NK-92 (cell line): Measurements from ENCODE around the gene ANTKMT.
A peak's percentile ranks its signal among the peaks of the same experiment; 100 is the strongest.

ENCODE experiments used
- DNase-seq: peaks from one replicate; lab custom pipeline; 2025; ENCODE audit not compliant: unreplicated experiment; lab: John Stamatoyannopoulos, UW

Gene ANTKMT

GRCh38 chr16:727291-727977, 6.5 kb downstream of the ANTKMT start:
- DNase-seq, result no peak

GRCh38 chr16:728131-728889, 7.4 kb downstream of the ANTKMT start:
- no peak for DNase-seq

- no peak for DNase-seq
These were observed 8.2 kb downstream of the ANTKMT start for GRCh38 chr16:728890-729744.

- no peak for DNase-seq
These were observed 9.1 kb downstream of the ANTKMT start for GRCh38 chr16:729768-730665.

- DNase-seq, result no peak
These were observed 9.9 kb downstream of the ANTKMT start for GRCh38 chr16:730666-731509.

- no peak for DNase-seq
These were observed 11.4 kb downstream of the ANTKMT start for GRCh38 chr16:732332-732731.

GRCh38 chr16:732936-733335, 12.0 kb downstream of the ANTKMT start:
- DNase-seq, result no peak

- DNase-seq, result no peak
These were observed 12.6 kb downstream of the ANTKMT start for GRCh38 chr16:733382-734207.

GRCh38 chr16:734208-734980, 13.4 kb downstream of the ANTKMT start:
- DNase-seq, result no peak

GRCh38 chr16:734981-735881, 14.3 kb downstream of the ANTKMT start:
- DNase-seq, result no peak

- no peak for DNase-seq
These were observed 15.1 kb downstream of the ANTKMT start for GRCh38 chr16:735982-736453.

GRCh38 chr16:736936-737481, 16.1 kb downstream of the ANTKMT start:
- DNase-seq, result no peak

- DNase-seq, result no peak
These were observed 18.9 kb downstream of the ANTKMT start for GRCh38 chr16:739560-740458.

GRCh38 chr16:740459-740763, 19.5 kb downstream of the ANTKMT start:
- no peak for DNase-seq

GRCh38 chr16:740764-741505, 20.0 kb downstream of the ANTKMT start, which contains the start of gene CIAO3:
Gene CIAO3, minus strand, starts transcription at chr16:740997. Its CDS starts 12 bp downstream, at chr16:740985.
- DNase-seq, result peak; percentile 53
